ENCODE results near the gene HDAC9. TPM values are rescaled to one million over a fixed set of nuclear protein-coding genes. Genes with fewer than 3 reads are reported as not detected.

Gene HDAC9
- total RNA-seq, 2 donors from 2014 or later: 8.3 to 31.9 TPM

DNA sequence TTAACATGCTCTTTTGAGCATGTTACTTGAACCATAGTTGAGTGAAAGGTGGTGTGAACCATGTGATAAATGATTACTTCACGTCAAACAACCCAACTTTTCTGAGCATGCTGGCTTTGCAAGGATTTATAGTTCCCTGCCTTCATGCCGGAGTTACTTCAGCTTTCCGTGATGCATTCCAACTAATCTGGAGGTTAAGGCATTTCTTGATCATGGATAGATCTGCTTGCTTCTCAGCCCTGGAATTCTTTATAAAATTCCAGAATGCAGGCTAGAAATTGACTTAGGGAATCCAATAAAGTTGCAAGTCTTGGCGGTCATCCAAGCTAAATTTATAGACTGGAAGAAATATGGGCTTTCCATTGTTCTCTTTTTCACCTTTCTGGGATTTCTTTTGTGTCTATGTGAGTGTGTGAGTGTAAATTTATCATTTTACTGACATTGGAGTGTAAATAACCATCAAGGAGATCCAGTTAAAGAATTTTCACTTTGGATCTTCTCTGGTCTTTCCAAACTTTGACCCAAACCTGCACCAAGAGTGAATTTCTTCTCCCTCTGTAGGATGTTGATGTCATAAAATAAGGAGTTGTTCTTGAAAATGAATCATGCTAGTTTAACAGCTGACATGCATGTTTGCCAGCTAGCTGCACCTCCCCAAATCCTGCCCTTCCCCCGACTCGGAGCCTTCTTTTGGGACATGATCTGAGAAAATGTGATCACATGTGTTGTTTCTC lies 332.9 kb downstream of the HDAC9 start:
- TF ChIP-seq, protein P1, sequence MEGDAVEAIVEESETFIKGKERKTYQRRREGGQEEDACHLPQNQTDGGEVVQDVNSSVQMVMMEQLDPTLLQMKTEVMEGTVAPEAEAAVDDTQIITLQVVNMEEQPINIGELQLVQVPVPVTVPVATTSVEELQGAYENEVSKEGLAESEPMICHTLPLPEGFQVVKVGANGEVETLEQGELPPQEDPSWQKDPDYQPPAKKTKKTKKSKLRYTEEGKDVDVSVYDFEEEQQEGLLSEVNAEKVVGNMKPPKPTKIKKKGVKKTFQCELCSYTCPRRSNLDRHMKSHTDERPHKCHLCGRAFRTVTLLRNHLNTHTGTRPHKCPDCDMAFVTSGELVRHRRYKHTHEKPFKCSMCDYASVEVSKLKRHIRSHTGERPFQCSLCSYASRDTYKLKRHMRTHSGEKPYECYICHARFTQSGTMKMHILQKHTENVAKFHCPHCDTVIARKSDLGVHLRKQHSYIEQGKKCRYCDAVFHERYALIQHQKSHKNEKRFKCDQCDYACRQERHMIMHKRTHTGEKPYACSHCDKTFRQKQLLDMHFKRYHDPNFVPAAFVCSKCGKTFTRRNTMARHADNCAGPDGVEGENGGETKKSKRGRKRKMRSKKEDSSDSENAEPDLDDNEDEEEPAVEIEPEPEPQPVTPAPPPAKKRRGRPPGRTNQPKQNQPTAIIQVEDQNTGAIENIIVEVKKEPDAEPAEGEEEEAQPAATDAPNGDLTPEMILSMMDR (IDR thresholded peaks at IDR 0.05): no peak
- no peak for TF ChIP-seq POLR2AphosphoS5 (IDR thresholded peaks at IDR 0.05)
- TF ChIP-seq POLR2A (IDR thresholded peaks at IDR 0.05): no peak
- DNase-seq (ENCODE audit: low spot score): no peak
- no peaks in the 10 kb centered on the region for H3K9me3 ChIP-seq
- 45% methylated on average over 6 of the region's 6 CpGs for WGBS
- no peak overlapping the region for H3K4me3 ChIP-seq
- no peaks in the 10 kb centered on the region for H3K27me3 ChIP-seq (replicated peaks; ENCODE audit: insufficient read depth)
- intact Hi-C loops (cut with DNase I): no loop called here
- H3K4me1 ChIP-seq (replicated peaks): no peaks in the 10 kb centered on the region
- no peaks in the 10 kb centered on the region for H3K36me3 ChIP-seq
- H3K27ac ChIP-seq: no peak overlapping the region

DNA sequence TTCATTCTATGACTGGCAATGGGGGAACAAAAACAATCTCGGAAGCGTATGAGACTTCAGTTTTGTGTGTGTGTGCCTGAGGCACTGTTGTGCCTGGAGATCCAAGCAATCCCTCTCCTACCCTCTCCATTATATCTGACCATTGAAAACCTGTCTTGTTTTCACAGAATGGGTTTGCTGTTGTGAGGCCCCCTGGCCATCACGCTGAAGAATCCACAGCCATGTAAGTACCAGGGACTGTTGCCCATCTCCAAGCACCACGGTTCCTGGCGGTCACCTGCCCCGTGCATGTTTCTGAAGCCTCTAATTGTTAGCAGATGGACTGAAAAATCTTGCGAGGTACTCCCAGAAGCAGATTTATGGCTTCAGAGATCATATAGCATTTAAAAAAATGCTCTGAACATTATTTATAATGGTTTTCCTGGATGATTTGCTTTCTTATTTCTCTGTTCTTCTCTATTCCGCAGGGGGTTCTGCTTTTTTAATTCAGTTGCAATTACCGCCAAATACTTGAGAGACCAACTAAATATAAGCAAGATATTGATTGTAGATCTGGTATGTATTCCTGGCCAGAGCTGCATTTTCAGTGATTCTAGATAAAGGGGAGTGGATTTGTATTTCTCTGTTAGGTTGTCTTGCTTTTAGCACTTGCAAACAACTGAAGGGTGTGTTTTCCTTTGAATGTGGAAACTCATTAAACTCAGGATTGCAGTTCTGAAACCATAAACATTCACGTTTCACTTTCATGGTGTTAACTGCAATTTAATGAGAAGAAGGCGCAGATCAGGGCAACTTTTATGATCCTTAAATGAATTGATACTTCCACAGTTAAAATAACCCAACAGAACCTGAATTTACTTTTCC lies 333.7 kb downstream of the HDAC9 start:
- 60% methylated on average over 11 of the region's 11 CpGs for WGBS
- no peaks in the 10 kb centered on the region for H3K4me1 ChIP-seq (replicated peaks)
- no peak for TF ChIP-seq POLR2AphosphoS5 (IDR thresholded peaks at IDR 0.05)
- TF ChIP-seq, protein P1 (IDR thresholded peaks at IDR 0.05): no peak
- no peak for TF ChIP-seq POLR2A (IDR thresholded peaks at IDR 0.05)
- intact Hi-C loops (cut with DNase I): no loop called here
- no peaks in the 10 kb centered on the region for H3K36me3 ChIP-seq
- DNase-seq (ENCODE audit: low spot score): no peak
- H3K27ac ChIP-seq: no peak overlapping the region
- no peaks in the 10 kb centered on the region for H3K9me3 ChIP-seq
- no peak overlapping the region for H3K4me3 ChIP-seq
- H3K27me3 ChIP-seq (replicated peaks; ENCODE audit: insufficient read depth): no peaks in the 10 kb centered on the region

DNA sequence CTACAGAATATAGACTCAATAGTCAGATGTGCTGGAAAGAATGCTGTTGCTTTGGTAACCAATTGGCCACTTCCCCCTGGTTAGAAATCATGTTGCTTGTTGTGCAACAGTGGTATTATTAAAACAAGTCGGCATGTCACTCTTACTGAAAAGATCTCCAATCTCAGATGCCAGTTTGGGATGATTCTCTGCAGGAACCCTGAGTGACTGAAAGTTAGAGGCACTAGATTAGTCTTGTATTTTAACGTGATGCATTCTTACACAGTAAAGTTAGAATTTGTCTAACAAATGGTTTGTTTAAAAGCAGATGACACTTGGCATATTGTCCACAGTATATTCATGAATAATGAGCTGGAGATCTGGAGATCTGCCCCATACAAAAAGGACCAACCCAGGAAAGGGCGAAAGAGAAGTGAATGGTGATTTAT lies 334.3 kb downstream of the HDAC9 start:
- Histone ChIP-seq H3K9me3 (no peaks in the 10 kb centered on the region), H3K4me3 (no peak overlapping the region), H3K27ac (no peak overlapping the region), H3K36me3 (no peaks in the 10 kb centered on the region), H3K27me3 (replicated peaks; ENCODE audit: insufficient read depth) (no peaks in the 10 kb centered on the region), H3K4me1 (replicated peaks) (no peaks in the 10 kb centered on the region)
- intact Hi-C loops (cut with DNase I): no loop called here
- DNase-seq (ENCODE audit: low spot score): no peak
- no peak for TF ChIP-seq POLR2AphosphoS5 (IDR thresholded peaks at IDR 0.05)
- TF ChIP-seq, protein P1 (IDR thresholded peaks at IDR 0.05): no peak
- no peak for TF ChIP-seq POLR2A (IDR thresholded peaks at IDR 0.05)
- 14% methylated on average over 3 of the region's 3 CpGs for WGBS

DNA sequence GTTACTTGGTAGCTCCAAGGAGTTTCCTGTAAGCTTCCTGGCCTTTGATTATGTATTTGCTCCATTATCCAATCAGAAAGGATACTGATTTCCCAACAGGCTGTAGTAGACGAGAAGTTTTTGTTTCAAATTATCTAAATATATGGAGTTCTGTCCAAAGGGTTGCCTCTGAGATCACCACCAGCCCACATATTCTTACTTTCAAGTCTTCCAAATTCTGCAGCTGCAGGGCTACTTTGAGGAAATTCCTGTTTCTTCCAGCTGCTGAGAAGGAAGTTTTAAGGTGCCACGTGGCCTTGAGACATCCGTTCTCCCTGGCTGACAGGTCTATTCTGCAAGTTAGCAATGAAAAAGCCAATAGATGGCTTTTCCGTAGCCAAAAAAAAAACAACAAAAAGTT lies 335.9 kb downstream of the HDAC9 start:
- H3K4me1 ChIP-seq (replicated peaks): no peaks in the 10 kb centered on the region
- H3K27ac ChIP-seq: no peak overlapping the region
- H3K9me3 ChIP-seq: no peaks in the 10 kb centered on the region
- TF ChIP-seq, protein P1 (IDR thresholded peaks at IDR 0.05): no peak
- TF ChIP-seq POLR2AphosphoS5 (IDR thresholded peaks at IDR 0.05): no peak
- TF ChIP-seq POLR2A (IDR thresholded peaks at IDR 0.05): no peak
- 73% methylated on average over 4 of the region's 4 CpGs for WGBS
- no peaks in the 10 kb centered on the region for H3K27me3 ChIP-seq (replicated peaks; ENCODE audit: insufficient read depth)
- no peak for DNase-seq (ENCODE audit: low spot score)
- intact Hi-C loops (cut with DNase I): no loop called here
- no peaks in the 10 kb centered on the region for H3K36me3 ChIP-seq
- no peak overlapping the region for H3K4me3 ChIP-seq

Measured in prostate gland (tissue), 2 donors.